Panc1 (cell line): ENCODE measurements around the gene THRAP3. TPM values are rescaled to one million over a fixed set of nuclear protein-coding genes. Genes with fewer than 3 reads are reported as not detected.
A peak's percentile ranks its signal among the peaks of the same experiment; 100 is the strongest.

Source experiments
- ATAC-seq: fragments of 200-7000 bp; cut with Tn5 transposase; 2 replicates; pipeline ENCODE4 v1.9.1; 2020; ENCODE audit warnings: mild to moderate bottlenecking, moderate library complexity
- BruUV-seq: library from RNA; stranded (reverse); fragments of 400-500 nt; replicated peaks from 2 replicates; lab custom pipeline; 2021; lab: Mats Ljungman, UMichigan
- CTCF ChIA-PET: fragments of 300-600 bp; sonication (Branson Sonifier 250); formaldehyde crosslinking; loops from one replicate; lab custom pipeline; 2022; ENCODE audit warnings: antibody characterized with exemption; lab: Charles Lee
- POLR2A ChIA-PET: fragments of 300-600 bp; sonication (Branson Sonifier 250); formaldehyde crosslinking; loops from one replicate; lab custom pipeline; 2022; ENCODE audit warnings: antibody characterized with exemption; lab: Charles Lee
- DNase-seq: peaks from one replicate; pipeline ENCODE4 v3.0.0-alpha.2; 2010; ENCODE audit warnings: low read depth, low spot score
- H3K27ac ChIP-seq: 2 replicates; pipeline ENCODE4 v1.5.1; 2011; ENCODE audit warnings: mild to moderate bottlenecking, low read length, inconsistent platforms
- H3K27me3 ChIP-seq: fragments of 200-500 bp; sonication (Bioruptor generic); 2 replicates; pipeline ENCODE4 v1.6.0; 2014; ENCODE audit warnings: low read length, inconsistent platforms; ENCODE audit not compliant: control insufficient read depth, insufficient read depth
- H3K36me3 ChIP-seq: fragments of 200-500 bp; sonication (Bioruptor generic); 2 replicates; pipeline ENCODE4 v1.5.1; 2014; ENCODE audit warnings: inconsistent platforms, mild to moderate bottlenecking, low read length, moderate library complexity; ENCODE audit not compliant: control insufficient read depth, insufficient read depth
- H3K4me1 ChIP-seq: 2 replicates; pipeline ENCODE4 v1.5.1; 2011; ENCODE audit warnings: inconsistent platforms, mild to moderate bottlenecking, low read length, moderate library complexity; ENCODE audit not compliant: control insufficient read depth, insufficient read depth
- H3K4me3 ChIP-seq, 2 experiments: 2 replicates each; pipeline ENCODE4 v1.5.1; 2011 to 2012; ENCODE audit warnings: low read depth in 2 of 2, low read length in 2 of 2, mild to moderate bottlenecking in 2 of 2, inconsistent platforms in 1 of 2, moderate library complexity in 1 of 2
- H3K9me3 ChIP-seq: fragments of 200-500 bp; sonication (Bioruptor generic); 2 replicates; pipeline ENCODE4 v1.5.1; 2014; ENCODE audit warnings: low read depth, mild to moderate bottlenecking, inconsistent platforms, low read length, moderate library complexity; ENCODE audit not compliant: control insufficient read depth, insufficient read depth
- CTCF ChIP-seq: fragments of 450-650 bp; IDR thresholded peaks from 2 replicates; pipeline ENCODE4 v1.5.1; 2017; ENCODE audit warnings: mild to moderate bottlenecking
- POLR2AphosphoS5 ChIP-seq: IDR thresholded peaks from 2 replicates; pipeline ENCODE4 v1.6.1; 2012; ENCODE audit warnings: mild to moderate bottlenecking, low read depth, low read length, moderate library complexity
- REST ChIP-seq, 2 experiments: IDR thresholded peaks; 2 replicates each; pipeline ENCODE4 v1.6.1; 2011 to 2012; ENCODE audit warnings: low read depth in 2 of 2, control low read depth in 1 of 2, low read length in 1 of 2, mild to moderate bottlenecking in 1 of 2, moderate library complexity in 1 of 2; ENCODE audit not compliant: insufficient read depth in 1 of 2
- SIN3A ChIP-seq: IDR thresholded peaks from 2 replicates; pipeline ENCODE4 v1.6.1; 2012; ENCODE audit warnings: low read depth, mild to moderate bottlenecking, low read length, moderate library complexity, borderline replicate concordance; ENCODE audit not compliant: insufficient read depth
- TCF7L2 ChIP-seq: IDR thresholded peaks from 2 replicates; pipeline ENCODE4 v1.6.1; 2011; ENCODE audit warnings: mild to moderate bottlenecking, low read depth, low read length, inconsistent platforms
- in situ Hi-C: cut with HindIII; loops from 2 replicates; pipeline ENCODE4 v1.10.0; 2016; ENCODE audit warnings: low sequenced_read_pairs, low pct_unique_long_range_greater_than_20kb
- intact Hi-C: fragments of 100-400 bp; cut with micrococcal nuclease; formaldehyde crosslinking; loops from one replicate; pipeline ENCODE4 v1.10.0; 2022; ENCODE audit not compliant: unreplicated experiment
- total RNA-seq: library from RNA; stranded (reverse); gene quantifications from one replicate; pipeline ENCODE4 v1.2.1, GENCODE V29; 2021; ENCODE audit not compliant: unreplicated experiment

THRAP3 gene
- total RNA-seq, 1 experiment from 2014 or later = 114 TPM

DNA sequence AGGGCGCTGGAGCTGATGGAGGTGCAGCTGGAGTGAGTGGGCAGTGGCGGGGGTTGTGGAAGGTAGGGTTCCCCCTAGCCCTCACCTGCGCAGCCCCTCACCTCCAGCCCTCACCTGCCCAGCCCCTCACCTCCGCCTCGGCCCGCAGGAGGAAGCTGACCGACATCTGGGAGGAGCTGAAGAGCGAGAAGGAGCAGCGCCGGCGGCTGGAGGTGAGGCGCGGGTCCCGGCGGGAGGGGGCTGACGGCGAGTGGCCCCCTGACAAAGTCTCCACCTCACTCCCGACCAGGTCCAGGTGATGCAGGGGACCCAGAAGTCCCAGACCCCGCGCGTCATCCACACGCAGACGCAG, 96.5 kb downstream of the THRAP3 start:
- Histone ChIP-seq H3K4me1 (peaks cover 19% of the 10 kb centered on the region), H3K27ac (peak overlapping the region; percentile 81; the same call in 1 of the 2 replicates), H3K9me3 (no peaks in the 10 kb centered on the region), H3K36me3 (no peaks in the 10 kb centered on the region), H3K4me3 (no peak overlapping the region), H3K27me3 (no peaks in the 10 kb centered on the region)
- DNase-seq (no peak), ATAC-seq (no peak)
- TF ChIP-seq CTCF (no peak), TCF7L2 (no peak), REST (IDR thresholded peaks at IDR 0.05; ENCODE audit: insufficient read depth in 1 of 2, low read depth in 2 of 2, low read length in 1 of 2) (no peak), SIN3A (no peak)
- ChIA-PET POLR2A (no interaction called here), CTCF (interaction anchor here (0.7 kb wide), 1 partner anchor 21 kb away, joined by 8 read pairs; no protein-coding TSS in a partner anchor)
- in situ Hi-C loops (no loop called here), intact Hi-C loops (no loop called here)
- TSS peak; percentile 25 for BruUV-seq

DNA sequence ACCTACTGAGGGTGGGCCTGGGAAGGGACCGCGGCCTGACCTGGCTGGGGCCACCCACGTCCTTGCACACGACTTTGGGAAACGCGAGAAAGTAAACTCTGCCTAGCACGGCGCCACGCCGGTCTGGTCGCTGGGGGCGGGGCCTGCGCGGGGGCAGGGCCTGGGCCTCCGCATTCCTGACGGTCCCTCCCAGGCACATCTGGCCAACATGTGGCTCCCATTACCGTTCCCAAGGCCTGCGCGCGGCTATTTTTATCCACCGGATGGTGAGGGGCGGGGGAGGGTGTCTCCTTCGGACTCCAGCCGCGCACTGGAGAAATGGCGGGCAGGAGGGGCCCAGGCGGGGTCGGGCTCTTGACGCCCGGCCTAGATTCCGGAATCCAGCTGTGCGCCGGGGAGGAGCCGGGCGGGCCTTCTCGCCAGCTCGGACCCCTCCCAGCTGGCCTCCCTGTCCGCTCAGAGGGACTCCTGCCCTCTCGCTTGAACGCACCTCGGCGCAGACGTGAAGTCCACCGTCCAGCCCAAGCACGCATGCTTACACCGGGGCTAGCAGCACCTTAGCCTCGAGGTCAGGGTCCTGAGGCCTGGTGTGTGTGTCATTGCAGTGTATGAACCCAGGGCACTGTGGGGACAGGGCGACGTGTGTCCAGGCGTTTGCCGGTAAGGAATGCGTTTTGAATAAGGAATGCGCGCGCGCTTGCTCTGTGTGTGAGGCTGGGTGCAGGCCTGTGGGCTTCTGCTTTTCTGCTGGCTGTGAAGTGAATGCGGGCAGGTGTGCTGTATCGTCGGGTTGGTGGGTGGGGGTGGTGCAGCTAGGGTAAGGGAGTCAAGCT, 97.1 kb downstream of the THRAP3 start:
- Histone ChIP-seq H3K36me3 (no peaks in the 10 kb centered on the region), H3K9me3 (no peaks in the 10 kb centered on the region), H3K4me3 (peak overlapping the region; percentile 16 to 72; a peak in 2 of 4 replicates), H3K27ac (peak overlapping the region; percentile 81), H3K27me3 (no peaks in the 10 kb centered on the region), H3K4me1 (peaks cover 19% of the 10 kb centered on the region)
- intact Hi-C loops (no loop called here), in situ Hi-C loops (no loop called here)
- no peak for DNase-seq
- ATAC-seq = peak; percentile 41
- no TSS peak for BruUV-seq
- ChIA-PET CTCF (interaction anchor here (0.7 kb wide), 1 partner anchor 21 kb away, joined by 8 read pairs; no protein-coding TSS in a partner anchor), POLR2A (no interaction called here)
- TF ChIP-seq REST (IDR thresholded peaks at IDR 0.05; ENCODE audit: insufficient read depth in 1 of 2, low read depth in 2 of 2, low read length in 1 of 2) = no peak
- peak; percentile 53 for TF ChIP-seq POLR2AphosphoS5
- TF ChIP-seq SIN3A = no peak
